Fibroblast of skin of back (primary cell): ENCODE measurements around the gene DDX39B. TPM values are rescaled to one million over a fixed set of nuclear protein-coding genes. Genes with fewer than 3 reads are reported as not detected.
A peak's percentile ranks its signal among the peaks of the same experiment; 100 is the strongest.
"Not testable (repeated sequence)": the region's sequence is repeated elsewhere in the genome, so short reads cannot be mapped to it uniquely, and the experiment has no call there.

Experiments used
- DNase-seq: peaks from one replicate; pipeline ENCODE4 v3.0.0-alpha.2; 2013
- polyA plus RNA-seq, 2 experiments: library from polyadenylated mRNA; unstranded; fragments of 120-200 nt; gene quantifications; one replicate each; pipeline ENCODE4 v1.2.1, GENCODE V29; 2013; ENCODE audit not compliant: insufficient read length in 2 of 2

DDX39B gene
- 409 TPM for polyA plus RNA-seq (2013, experiment 1 of 2; ENCODE audit: insufficient read length)
- 264 TPM for polyA plus RNA-seq (2013, experiment 2 of 2; ENCODE audit: insufficient read length)

DNA sequence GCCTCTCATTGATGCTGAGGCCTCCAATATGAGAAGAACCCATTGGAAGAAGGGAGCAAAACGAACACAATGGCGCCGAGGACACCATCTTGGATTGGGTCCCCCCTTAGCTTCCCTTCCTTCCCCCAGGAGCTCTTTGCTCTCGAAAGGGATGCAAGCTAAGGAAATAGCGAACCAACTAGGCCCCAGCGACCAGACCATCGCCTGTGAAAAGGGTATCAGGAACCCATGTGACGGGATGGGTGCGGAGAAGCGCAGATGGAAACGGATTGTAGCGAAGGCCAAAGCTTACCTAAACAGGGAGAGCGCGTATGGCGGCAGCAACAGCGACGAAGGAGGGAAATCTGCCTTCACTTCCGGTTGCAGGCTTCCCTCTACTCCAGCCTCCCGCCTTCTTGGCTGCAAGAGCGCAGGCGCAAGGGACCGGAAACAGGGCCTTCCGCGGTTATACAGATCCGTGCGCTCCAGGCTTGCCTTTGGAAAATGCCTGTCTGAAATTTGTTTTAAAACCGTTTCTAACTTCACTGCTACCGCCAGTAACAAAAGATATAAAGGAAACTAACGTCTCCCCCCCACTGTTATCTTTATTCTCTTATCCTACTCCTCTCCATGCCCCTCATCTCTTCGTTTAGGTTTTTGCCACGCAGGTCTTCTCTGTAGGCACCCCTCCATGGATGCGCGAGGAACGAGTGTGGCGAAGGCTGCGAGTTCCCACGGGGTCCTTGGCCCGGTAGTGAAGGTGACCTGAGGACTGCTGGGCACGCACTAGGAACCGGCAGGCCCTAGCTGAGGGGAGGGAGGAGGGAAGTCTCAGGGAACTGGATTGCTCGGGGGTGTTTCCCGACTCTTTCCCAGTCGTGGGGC lies at the start of gene DDX39B:
Gene DDX39B (minus strand): TSS at position 346 of the 864 bp plus-strand sequence. CDS start 1,471 bp downstream, outside the sequence.
- peak; percentile 98 for DNase-seq

GRCh38 chr6:31590691-31591090 lies 48.9 kb upstream of the DDX39B start:
- DNase-seq: not testable (repeated sequence)

DNA sequence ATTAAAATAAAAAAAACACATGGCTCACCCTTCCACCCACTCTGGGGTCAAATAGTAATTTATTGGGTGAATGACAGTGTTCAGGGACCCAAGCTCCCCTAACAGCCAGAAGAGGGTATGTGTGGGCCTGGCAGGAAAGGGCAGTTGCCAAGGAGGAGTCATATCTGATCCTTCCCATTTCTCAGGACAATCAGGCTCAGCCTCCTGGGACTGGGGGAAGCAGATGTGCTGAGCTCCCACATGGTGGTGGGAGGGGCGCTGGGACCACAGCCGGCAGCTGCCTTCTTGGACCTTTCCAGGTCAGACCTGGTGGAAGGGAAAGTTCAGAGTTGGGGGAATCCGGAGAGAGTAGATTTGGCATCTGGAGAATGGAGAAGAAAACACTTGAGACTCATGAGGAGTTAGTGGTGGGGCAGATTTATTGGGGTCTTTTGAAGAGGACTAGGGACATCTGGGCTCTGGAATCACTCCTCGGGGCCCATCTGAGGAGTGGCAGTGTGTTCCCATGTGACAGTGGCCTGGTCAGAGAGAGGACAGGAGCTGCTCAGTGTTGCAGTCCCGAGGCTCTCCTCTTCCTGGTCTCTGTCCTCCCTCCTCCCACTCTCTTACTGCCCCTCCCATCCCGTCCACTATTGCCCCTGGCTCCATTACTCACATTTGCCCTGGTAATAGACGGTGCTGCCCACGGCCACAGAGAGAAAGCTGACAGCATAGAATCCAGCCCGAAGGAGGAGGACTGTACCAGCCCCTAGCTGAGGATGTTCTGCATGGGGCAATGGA lies 47.3 kb upstream of the DDX39B start:
- DNase-seq: no peak

DNA sequence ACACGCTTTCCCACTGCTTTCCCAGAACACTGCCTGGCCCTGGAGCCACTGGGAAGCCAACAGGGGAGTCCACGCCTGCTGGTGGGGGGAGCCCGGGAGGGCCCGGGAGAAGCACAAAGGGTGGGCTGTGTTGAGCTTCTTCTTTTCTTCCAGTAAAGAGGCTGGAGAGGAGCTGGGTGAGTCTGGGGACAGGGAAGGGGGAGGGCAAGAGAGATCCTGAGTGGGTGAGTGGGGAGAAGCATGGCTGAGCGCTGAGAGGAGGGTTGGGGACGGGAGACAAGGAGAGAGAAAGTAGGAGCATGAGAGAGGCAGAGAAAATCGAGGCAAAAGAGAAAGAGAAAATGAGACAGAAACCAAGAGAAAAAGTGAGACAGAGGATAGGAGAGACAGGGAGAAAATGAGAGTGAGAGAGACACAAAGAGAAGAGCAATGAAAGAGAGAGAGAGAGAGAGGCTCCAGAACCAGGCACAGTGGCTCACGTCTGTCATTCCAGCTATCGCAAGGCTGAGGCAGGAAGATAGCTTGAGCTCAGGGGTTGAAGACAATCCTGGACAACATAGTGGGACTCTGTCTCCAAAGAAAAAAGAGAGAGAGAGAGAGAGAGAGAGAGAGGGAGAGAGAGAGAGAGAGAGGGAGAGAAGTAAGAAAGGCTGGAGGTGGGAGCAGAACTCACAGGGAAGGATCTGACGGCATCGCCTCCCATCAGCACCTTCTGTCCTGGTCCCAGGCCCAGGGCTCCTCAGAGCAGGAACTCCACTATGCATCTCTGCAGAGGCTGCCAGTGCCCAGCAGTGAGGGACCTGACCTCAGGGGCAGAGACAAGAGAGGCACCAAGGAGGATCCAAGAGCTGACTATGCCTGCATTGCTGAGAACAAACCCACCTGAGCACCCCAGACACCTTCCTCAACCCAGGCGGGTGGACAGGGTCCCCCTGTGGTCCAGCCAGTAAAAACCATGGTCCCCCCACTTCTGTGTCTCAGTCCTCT lies 46.3 kb upstream of the DDX39B start:
- DNase-seq: no peak

DNA sequence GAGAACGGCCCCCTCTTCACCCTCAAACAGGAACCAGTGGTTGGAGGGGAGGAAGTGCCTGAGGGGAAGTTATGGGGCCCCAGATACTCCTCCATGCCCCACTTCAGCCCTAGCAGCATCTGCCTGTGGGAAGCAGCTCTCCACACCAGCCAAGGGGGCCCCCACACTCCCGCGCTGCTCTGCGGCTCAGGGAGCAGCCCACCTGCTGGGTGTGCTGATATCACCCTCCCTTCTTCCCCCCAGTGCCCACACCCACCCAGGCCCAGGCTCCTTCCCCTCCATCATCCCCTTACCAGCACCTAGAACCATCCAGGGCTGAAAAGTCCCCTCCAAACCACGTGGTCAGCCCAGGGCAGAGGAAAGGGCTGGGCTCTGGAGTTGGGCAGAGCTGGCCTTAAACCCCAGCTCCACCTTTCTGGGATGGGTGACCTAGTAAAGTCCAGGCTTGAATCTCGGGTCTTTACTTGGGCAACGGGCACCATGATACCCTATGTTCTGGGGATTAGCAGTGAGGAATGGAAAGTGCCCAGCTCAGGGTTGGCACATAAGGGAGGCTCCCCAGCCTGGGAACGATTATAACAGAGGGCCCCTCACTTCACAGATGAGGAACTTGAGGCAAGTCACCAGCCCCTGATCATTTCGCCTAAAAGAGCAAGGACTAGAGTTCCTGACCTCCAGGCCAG lies 44.9 kb upstream of the DDX39B start:
- no peak for DNase-seq

GRCh38 chr6:31586008-31586407 lies 44.2 kb upstream of the DDX39B start, which contains the start of gene LST1:
TSS of gene LST1 (plus strand) at chr6:31586277. CDS start at chr6:31587300, 1,023 bp downstream.
- DNase-seq: no peak

- no peak for DNase-seq
Observed at GRCh38 chr6:31585491-31585890, 43.7 kb upstream of the DDX39B start.

DNA sequence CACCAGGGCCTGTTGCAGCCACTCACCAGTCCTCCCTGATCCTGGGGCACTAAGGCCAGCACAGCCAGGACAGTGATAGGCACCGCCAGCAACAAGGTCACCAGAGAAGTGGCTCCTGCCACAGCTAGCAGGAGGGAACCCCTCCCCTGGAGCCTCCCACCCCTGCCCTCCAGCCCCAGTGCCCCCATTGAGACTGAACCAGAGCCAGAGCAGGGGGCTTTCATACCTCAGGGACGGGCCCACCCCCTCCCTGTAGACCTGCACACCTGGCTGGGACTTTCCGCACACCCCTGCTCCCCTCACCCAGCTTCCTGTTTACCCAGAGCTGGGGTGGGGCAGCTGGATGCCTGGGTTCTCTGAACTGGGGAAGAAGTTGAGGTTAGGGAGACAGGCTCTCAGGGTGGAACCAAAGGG lies 40.4 kb upstream of the DDX39B start, which contains the start of gene LTB:
Gene LTB (minus strand): TSS at position 195 of the 414 bp plus-strand sequence. CDS start 7 bp downstream, at position 188.
- DNase-seq: no peak

- DNase-seq: no peak
Observed at GRCh38 chr6:31581434-31582229, 39.8 kb upstream of the DDX39B start.

- peak; percentile 81 for DNase-seq
Observed at GRCh38 chr6:31580807-31581433, 39.1 kb upstream of the DDX39B start.

GRCh38 chr6:31580438-31580740 lies 38.6 kb upstream of the DDX39B start:
- no peak for DNase-seq

GRCh38 chr6:31579546-31580437 lies 38.0 kb upstream of the DDX39B start:
- no peak for DNase-seq

DNA sequence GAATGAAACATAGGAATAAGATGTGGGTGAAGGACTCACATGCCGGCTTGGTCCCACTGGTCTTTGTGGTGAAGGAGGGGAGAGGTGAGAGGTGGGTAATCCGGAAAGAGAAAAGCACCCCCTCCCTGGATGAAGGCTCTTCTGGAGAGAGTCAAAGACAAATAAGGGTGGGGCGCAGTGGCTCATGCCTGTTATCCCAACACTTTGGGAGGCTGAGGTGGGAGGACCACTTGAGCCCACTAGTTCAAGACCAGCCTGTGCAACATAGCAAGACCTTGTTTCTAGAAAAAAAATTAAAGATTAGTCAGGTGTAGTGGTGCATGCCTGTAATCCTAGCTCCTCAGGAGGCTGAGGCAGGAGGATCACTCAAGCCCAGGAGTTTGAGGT lies 37.3 kb upstream of the DDX39B start:
- no peak for DNase-seq

- no peak for DNase-seq
Observed at GRCh38 chr6:31578184-31579118, 36.6 kb upstream of the DDX39B start.

GRCh38 chr6:31577579-31577966 lies 35.8 kb upstream of the DDX39B start:
- no peak for DNase-seq

- no peak for DNase-seq
Observed at GRCh38 chr6:31576897-31577578, 35.2 kb upstream of the DDX39B start.

- DNase-seq: no peak
Observed at GRCh38 chr6:31575952-31576685, 34.3 kb upstream of the DDX39B start.
